Stimulated activated CD4-positive, alpha-beta T cell treated with anti-CD3 and anti-CD28 coated beads, Interleukin-1b, Interleukin-23, amount 100 ng/mL, for 24 hours (primary cell): ENCODE results near the gene EMP2.

ENCODE experiments used
- DNase-seq, 4 experiments: peaks; one replicate each; pipeline ENCODE4 v3.0.0-alpha.2; 2020; ENCODE audit warnings: low read depth in 4 of 4, low spot score in 1 of 4

The EMP2 gene

DNA sequence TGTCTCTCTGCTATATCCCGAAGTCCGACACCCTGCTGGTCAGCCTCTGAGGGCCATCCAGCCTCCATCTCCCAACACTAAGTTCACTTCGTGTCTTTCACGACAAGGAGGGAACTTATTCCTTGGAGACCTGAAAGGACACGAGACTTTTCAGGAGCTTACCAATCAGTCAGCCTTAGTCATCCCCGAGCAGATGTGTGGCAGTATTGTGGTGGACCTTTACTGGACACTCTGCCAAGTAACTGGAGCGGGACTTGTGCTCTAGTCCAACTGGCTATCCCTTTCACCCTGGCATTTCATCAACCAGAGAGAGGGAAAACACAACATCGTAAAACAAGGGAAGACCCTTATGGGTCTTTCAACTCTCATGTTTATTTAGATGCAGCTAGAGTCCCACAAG lies 87.1 kb downstream of the EMP2 start:
- DNase-seq, result no peak

DNA sequence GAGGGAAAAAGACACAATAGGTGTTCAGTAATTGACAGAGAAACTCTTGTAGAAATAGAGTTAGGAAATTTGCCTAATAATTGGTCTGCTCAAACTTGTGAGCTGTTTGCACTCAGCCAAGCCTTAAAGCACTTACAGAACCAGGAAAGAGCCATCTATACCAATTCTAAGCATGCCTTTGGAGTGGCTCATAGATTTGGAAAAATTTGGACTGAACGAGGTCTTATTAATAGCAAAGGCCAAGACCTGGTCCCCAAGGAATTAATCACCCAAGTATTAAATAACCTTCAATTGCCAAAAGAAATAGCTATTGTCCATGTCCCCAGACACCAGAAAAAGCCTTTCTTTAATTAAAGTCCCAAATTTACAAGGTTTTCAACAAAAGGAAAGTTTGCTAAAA lies 90.3 kb downstream of the EMP2 start:
- DNase-seq, result no peak

DNA sequence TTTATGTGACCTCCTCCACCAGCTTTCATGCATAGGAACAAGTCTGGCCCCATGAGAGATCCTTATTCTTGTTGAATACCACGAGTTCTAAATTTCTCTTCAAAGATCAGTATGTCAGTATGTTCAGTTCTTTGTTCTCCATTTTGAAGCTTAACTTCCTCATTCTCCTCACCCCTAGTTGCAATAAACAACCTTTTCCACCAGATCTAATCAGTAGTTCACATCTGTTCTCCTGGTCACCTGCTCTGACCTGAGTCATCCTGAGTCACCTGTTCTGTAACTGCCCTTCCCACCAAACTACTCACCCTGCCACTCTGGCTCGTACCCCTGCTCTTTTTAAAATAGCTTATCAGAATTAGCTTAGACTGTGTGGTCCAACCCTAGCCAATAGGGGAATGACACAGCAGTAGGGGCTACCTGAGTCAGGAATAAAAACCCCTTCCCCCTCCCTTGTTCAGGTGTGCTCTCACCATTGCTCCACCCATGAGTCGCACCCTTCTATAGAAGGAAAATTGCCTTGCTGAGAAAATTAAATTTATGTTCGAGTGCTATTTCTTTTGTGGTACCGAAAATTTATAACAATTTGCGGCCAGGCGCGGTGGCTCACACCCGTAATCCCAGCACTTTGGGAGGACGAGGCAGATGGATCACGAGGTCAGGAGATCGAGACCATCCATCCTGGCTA lies 94.6 kb downstream of the EMP2 start:
- DNase-seq, result no peak

DNA sequence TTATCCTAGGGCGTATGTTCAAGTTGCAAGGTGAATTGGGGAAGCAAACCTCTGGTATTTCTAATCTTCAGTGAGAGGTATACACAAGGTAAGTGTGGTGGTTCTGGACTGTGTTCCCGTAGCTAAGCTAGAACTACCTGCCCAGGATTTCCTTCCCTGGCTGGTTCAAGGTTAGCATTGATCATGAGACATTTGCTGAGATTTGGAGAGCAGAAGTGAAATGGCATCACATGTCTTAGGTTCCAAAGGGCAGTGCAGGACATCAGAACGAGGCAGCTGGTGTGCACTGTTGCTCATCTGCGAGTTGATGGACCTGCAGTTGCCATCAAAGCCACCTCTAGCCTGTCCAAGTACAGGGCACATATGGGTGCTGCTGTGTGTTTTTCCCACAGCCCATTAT lies 95.2 kb downstream of the EMP2 start:
- no peak for DNase-seq

DNA sequence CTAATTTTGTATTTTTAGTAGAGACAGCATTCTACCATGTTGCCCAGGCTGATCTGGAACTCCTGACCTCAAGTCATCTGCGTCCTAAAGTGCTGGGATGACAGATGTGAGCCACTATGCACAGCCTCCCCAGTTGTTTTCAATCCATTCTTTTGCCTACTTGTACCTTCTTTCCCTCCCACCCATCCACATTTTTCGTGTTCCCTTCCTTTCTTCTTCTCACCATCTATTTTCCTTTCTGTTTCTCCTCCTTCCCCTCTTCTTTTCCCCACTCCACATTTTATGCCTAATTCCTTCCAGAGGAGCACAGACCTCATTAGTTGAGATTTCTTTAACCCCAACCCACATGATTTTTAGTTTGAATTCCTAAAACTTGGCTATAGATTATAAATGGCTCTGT lies 100.2 kb downstream of the EMP2 start:
- DNase-seq, result no peak
